Adrenal gland (tissue), 12 donors: ENCODE measurements around the gene TFDP2. TPM values are rescaled to one million over a fixed set of nuclear protein-coding genes. Genes with fewer than 3 reads are reported as not detected.
"Not testable (repeated sequence)": the region's sequence is repeated elsewhere in the genome, so short reads cannot be mapped to it uniquely, and the experiment has no call there.

ENCODE experiments used
- DNase-seq, 7 donors: peaks; one replicate each; pipeline ENCODE4 v3.0.0-alpha.2; 2019 to 2020
- H3K27ac ChIP-seq, 5 donors: fragments of 200-600 bp; sonication (generic) in 4 of 5; 1 replicate in 3 of 5; 2 replicates in 2 of 5; pipeline versions ENCODE4 v1.5.1 to v1.8.0; 2016 to 2020; ENCODE audit warnings: mild to moderate bottlenecking in 1 of 5
- H3K27me3 ChIP-seq: fragments of 200-600 bp; 2 replicates; pipeline ENCODE4 v1.8.0; 2021
- H3K36me3 ChIP-seq, 2 donors: fragments of 200-600 bp; replicated peaks in 1 of 2; 1 replicate in 1 of 2; 2 replicates in 1 of 2; pipeline versions ENCODE4 v1.5.1 to v1.8.0; 2018 to 2022
- H3K4me1 ChIP-seq, 2 donors: fragments of 200-600 bp; replicated peaks in 1 of 2; 1 replicate in 1 of 2; 2 replicates in 1 of 2; pipeline versions ENCODE4 v1.5.1 to v1.8.0; 2018 to 2021
- H3K4me3 ChIP-seq, 4 donors: fragments of 200-600 bp; sonication (generic) in 3 of 4; one replicate each; pipeline ENCODE4 v1.5.1; 2016 to 2018
- H3K9me3 ChIP-seq, 3 donors: fragments of 200-600 bp; sonication (generic) in 1 of 3; replicated peaks in 1 of 3; 1 replicate in 2 of 3; 2 replicates in 1 of 3; pipeline versions ENCODE4 v1.5.1 to v1.8.0; 2016 to 2021
- CTCF ChIP-seq, 6 experiments: fragments of 450-650 bp in 4 of 6; fragments of 200-600 bp in 2 of 6; sonication (generic) in 1 of 6; IDR thresholded peaks; 1 replicate in 5 of 6; 2 replicates in 1 of 6; pipeline versions ENCODE4 v1.5.1 to v1.8.0; 2016 to 2021; ENCODE audit warnings: antibody characterized with exemption in 6 of 6, mild to moderate bottlenecking in 2 of 6, moderate library complexity in 1 of 6
- POLR2A ChIP-seq, 2 donors: fragments of 450-650 bp; IDR thresholded peaks; one replicate each; pipeline ENCODE4 v1.6.1; 2017; ENCODE audit warnings: antibody characterized with exemption in 2 of 2, mild to moderate bottlenecking in 2 of 2, moderate library complexity in 1 of 2
- WGBS, 4 donors: extraction: QIAGEN DNeasy Blood & Tissue Kit in 2 of 4; methylation state at CpG; one replicate each; pipeline versions ENCODE4 v1.1.5 to v1.1.7; 2013 to 2017; 5-methylcytosine and 5-hydroxymethylcytosine counted together
- intact Hi-C, 2 donors: fragments of 100-400 bp; cut with DNase I; formaldehyde crosslinking; loops; one replicate each; pipeline versions ENCODE4 v1.14.1 to v1.15.0; 2022 to 2023
- polyA plus RNA-seq, 3 donors: library from polyadenylated mRNA; stranded (reverse); fragments of 200-250 nt in 2 of 3; fragments of 350-450 nt in 1 of 3; fragmentation: Illumina TruSeq in 1 of 3; extraction: RNeasy Lipid Tissue Mini Kit (QIAGEN cat#74804) in 1 of 3; gene quantifications; one replicate each; pipeline ENCODE4 v1.2.3, GENCODE V29; 2013 to 2014
- total RNA-seq, 9 donors: library from RNA; depleted of rRNA in 4 of 9; stranded (reverse); fragments of >200 nt in 4 of 9; fragments of 120-200 nt in 1 of 9; fragmentation: NEBNext Ultra II Directional in 1 of 9; extraction: Animal tissue kit (Norgen Biotek cat#: 25700) in 1 of 9; gene quantifications; one replicate each; pipeline versions ENCODE4 v1.1.0 to v1.2.4, GENCODE V29; 2013 to 2023
- donor health status: healthy with polysubstance abuse.
- donor health status: Bipolar disorder and iron deficiency.
- donor health status: DM: yes; HTN: yes; CAD: no.
- donor health status: DM: no; HTN: no; CAD: no.
- donor health status: DM: no; HTN: no; CAD: no.
- donor health status: DM: yes; HTN: yes; CAD: no.

TFDP2 gene
- total and polyA plus RNA-seq, 12 donors: 11.8 to 165 (median 62.0) TPM

GRCh38 chr3:142007710-142008399 is 141.5 kb downstream of the TFDP2 start:
- 85 to 97% (median 91%) methylated on average over 7 to 8 of the region's 8 CpGs for WGBS, 4 donors
- no peak overlapping the region for H3K4me3 ChIP-seq
- H3K27ac ChIP-seq: no peak overlapping the region
- intact Hi-C loops: no loop called here
- H3K27me3 ChIP-seq: no peaks in the 10 kb centered on the region
- TF ChIP-seq CTCF (IDR thresholded peaks at IDR 0.05): no peak
- TF ChIP-seq POLR2A (IDR thresholded peaks at IDR 0.05): no peak
- no peaks in the 10 kb centered on the region for H3K9me3 ChIP-seq
- H3K36me3 ChIP-seq: no peaks in the 10 kb centered on the region
- no peak for DNase-seq
- no peaks in the 10 kb centered on the region for H3K4me1 ChIP-seq

DNA sequence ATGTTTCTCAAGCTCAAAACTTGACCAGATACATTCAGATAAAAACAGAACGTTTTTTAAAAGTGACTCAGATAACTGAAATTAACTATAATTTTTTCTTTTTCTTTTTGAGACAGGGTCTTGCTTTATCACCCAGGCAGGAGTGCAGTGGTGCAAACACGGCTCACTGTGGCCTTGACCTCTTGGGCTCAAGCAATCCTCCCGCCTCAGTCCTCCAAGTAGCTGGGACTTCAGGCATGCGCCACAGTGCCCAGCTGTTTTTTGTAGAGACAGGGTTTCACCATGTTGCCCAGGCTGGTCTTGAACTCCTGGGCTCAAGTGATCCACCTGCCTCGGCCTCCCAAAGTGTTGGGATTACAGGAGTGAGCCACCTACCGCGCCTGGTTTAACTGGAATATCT is 144.4 kb downstream of the TFDP2 start:
- 65 to 71% (median 70%) methylated on average over 7 of the region's 7 CpGs for WGBS, 4 donors
- H3K27ac ChIP-seq, H3K9me3 ChIP-seq, intact Hi-C loops, H3K27me3 ChIP-seq, H3K36me3 ChIP-seq, H3K4me3 ChIP-seq, H3K4me1 ChIP-seq: not testable (repeated sequence)
- DNase-seq: peak in 3 of 7 donors; percentile 34 to 43 (median 37)

- Histone ChIP-seq H3K9me3 (no peaks in the 10 kb centered on the region), H3K36me3 (no peaks in the 10 kb centered on the region), H3K4me1 (no peaks in the 10 kb centered on the region), H3K4me3 (no peak overlapping the region), H3K27ac (no peak overlapping the region), H3K27me3 (no peaks in the 10 kb centered on the region)
- intact Hi-C loops: no loop called here
- no peak for DNase-seq
- TF ChIP-seq CTCF (IDR thresholded peaks at IDR 0.05) (no peak), POLR2A (IDR thresholded peaks at IDR 0.05) (no peak)
Observed at GRCh38 chr3:142004025-142004424, 145.3 kb downstream of the TFDP2 start.

DNA sequence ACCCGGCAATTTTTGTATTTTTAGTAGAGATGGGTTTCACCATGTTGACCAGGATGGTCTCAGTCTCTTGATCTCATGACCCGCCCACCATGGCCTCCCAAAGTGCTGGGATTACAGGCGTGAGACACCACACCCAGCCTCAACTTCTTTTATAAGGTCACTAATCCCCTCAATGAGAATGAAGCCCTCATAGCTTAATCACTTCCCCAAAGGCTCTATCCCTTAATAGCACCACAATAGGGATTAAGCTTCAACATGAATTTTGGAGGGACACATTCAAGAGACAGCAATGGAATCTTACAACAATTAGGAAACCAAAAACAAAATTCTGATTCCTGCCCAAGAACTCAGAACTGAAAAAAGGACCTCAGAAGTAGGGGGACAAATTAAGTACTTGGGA is 146.1 kb downstream of the TFDP2 start:
- intact Hi-C loops: no loop called here
- Histone ChIP-seq H3K4me3 (no peak overlapping the region), H3K9me3 (no peaks in the 10 kb centered on the region), H3K27me3 (no peaks in the 10 kb centered on the region), H3K27ac (no peak overlapping the region), H3K4me1 (no peaks in the 10 kb centered on the region), H3K36me3 (no peaks in the 10 kb centered on the region)
- TF ChIP-seq CTCF (IDR thresholded peaks at IDR 0.05) (no peak), POLR2A (IDR thresholded peaks at IDR 0.05) (no peak)
- DNase-seq: no peak
- 97 to 100% (median 99%) methylated on average over 3 of the region's 3 CpGs for WGBS, 4 donors

GRCh38 chr3:142000325-142000870 is 148.9 kb downstream of the TFDP2 start:
- WGBS, 4 donors: 96 to 100% (median 97%) methylated on average over 2 of the region's 2 CpGs
- H3K9me3 ChIP-seq: no peaks in the 10 kb centered on the region
- TF ChIP-seq POLR2A (IDR thresholded peaks at IDR 0.05) (no peak), CTCF (IDR thresholded peaks at IDR 0.05) (no peak)
- peaks cover 0 to 15% of the 10 kb centered on the region in 2 donors for H3K4me1 ChIP-seq
- no peak for DNase-seq
- H3K27ac ChIP-seq: no peak overlapping the region
- intact Hi-C loops: no loop called here
- no peaks in the 10 kb centered on the region for H3K36me3 ChIP-seq
- no peak overlapping the region for H3K4me3 ChIP-seq
- H3K27me3 ChIP-seq: no peaks in the 10 kb centered on the region
